HepG2 (cell line): ENCODE data around the gene TK2. TPM values are rescaled to one million over a fixed set of nuclear protein-coding genes. Genes with fewer than 3 reads are reported as not detected.

Experiments
- ATAD3A ChIP-seq: sonication (generic); formaldehyde crosslinking; IDR thresholded peaks from 2 replicates; pipeline ENCODE4 v1.4.0; 2020; ENCODE audit warnings: missing genetic modification reagents
- CCAR2 ChIP-seq: fragments of 200-400 bp; formaldehyde crosslinking; optimal IDR thresholded peaks from 2 replicates; pipeline ENCODE3; 2018; ENCODE audit warnings: low read depth, mild to moderate bottlenecking, low read length, moderate library complexity
- CCDC6 ChIP-seq: sonication (generic); formaldehyde crosslinking; IDR thresholded peaks from 2 replicates; pipeline ENCODE4 v1.8.1; 2022; ENCODE audit warnings: mild to moderate bottlenecking, missing genetic modification reagents, moderate library complexity
- HMG20B ChIP-seq: conservative IDR thresholded peaks from 2 replicates; pipeline ENCODE4 v1.6.1; 2016; ENCODE audit warnings: missing genetic modification reagents, missing compliant biosample characterization
- MLX ChIP-seq: IDR thresholded peaks from 2 replicates; pipeline ENCODE4 v1.6.1; 2016
- PRDM15 ChIP-seq: sonication (generic); formaldehyde crosslinking; IDR thresholded peaks from 2 replicates; pipeline ENCODE4 v1.4.0; 2020; ENCODE audit warnings: missing genetic modification reagents
- PTBP1 ChIP-seq: fragments of 200-400 bp; formaldehyde crosslinking; IDR thresholded peaks from 2 replicates; pipeline ENCODE4 v1.6.1; 2018; ENCODE audit warnings: low read length, low read depth; ENCODE audit not compliant: poor library complexity, severe bottlenecking
- TRAFD1 ChIP-seq: sonication (generic); formaldehyde crosslinking; IDR thresholded peaks from 2 replicates; pipeline ENCODE4 v1.5.1; 2020; ENCODE audit warnings: missing genetic modification reagents, mild to moderate bottlenecking, borderline replicate concordance
- ZNF138 ChIP-seq: sonication (generic); formaldehyde crosslinking; IDR thresholded peaks from 2 replicates; pipeline ENCODE4 v1.5.0; 2020; ENCODE audit warnings: mild to moderate bottlenecking, low read depth, missing genetic modification reagents
- ZNF383 ChIP-seq: sonication (generic); formaldehyde crosslinking; IDR thresholded peaks from 2 replicates; pipeline ENCODE4 v1.4.0; 2020; ENCODE audit warnings: missing genetic modification reagents, mild to moderate bottlenecking, borderline replicate concordance
- ZNF777 ChIP-seq: sonication (generic); formaldehyde crosslinking; IDR thresholded peaks from 2 replicates; pipeline ENCODE4 v1.4.0; 2020; ENCODE audit warnings: missing genetic modification reagents
- ZNF879 ChIP-seq: sonication (generic); formaldehyde crosslinking; IDR thresholded peaks from 2 replicates; pipeline ENCODE4 v1.8.1; 2023; ENCODE audit warnings: missing genetic modification reagents
- polyA plus RNA-seq, 8 experiments: library from polyadenylated mRNA; depleted of rRNA in 3 of 8; stranded (reverse) in 7 of 8; unstranded in 1 of 8; fragments of >200 nt; fragmentation: Illumina TruSeq in 4 of 8; extraction: Trizol in 4 of 8; gene quantifications; 2 replicates each; pipeline versions ENCODE4 v1.2.1 to v1.2.3, GENCODE V29; 2011 to 2016; ENCODE audit warnings: low read depth in 4 of 8, missing spikeins in 1 of 8, mixed read lengths in 1 of 8; ENCODE audit not compliant: insufficient read depth in 1 of 8
- total RNA-seq, 5 experiments: library from RNA; depleted of rRNA; stranded (reverse); fragments of >200 nt; fragmentation: Illumina TruSeq; extraction: Trizol; gene quantifications; 2 replicates each; pipeline ENCODE4 v1.2.3, GENCODE V29; 2016; ENCODE audit warnings: low read depth in 1 of 5
- TF ChIP-seq, protein P1 (sequence below): sonication (generic); formaldehyde crosslinking; IDR thresholded peaks from 2 replicates; pipeline ENCODE4 v1.4.0; 2020; ENCODE audit warnings: missing genetic modification reagents, borderline replicate concordance
- TF ChIP-seq, protein P2 (sequence below): sonication (generic); formaldehyde crosslinking; IDR thresholded peaks from 2 replicates; pipeline ENCODE4 v1.4.0; 2020; ENCODE audit warnings: mild to moderate bottlenecking, missing genetic modification reagents
- TF ChIP-seq, protein P3 (sequence below): sonication (generic); formaldehyde crosslinking; IDR thresholded peaks from 2 replicates; pipeline ENCODE4 v1.8.0; 2022; ENCODE audit warnings: missing genetic modification reagents, mild to moderate bottlenecking, moderate library complexity, borderline replicate concordance
- TF ChIP-seq, protein P4 (sequence below): sonication (generic); formaldehyde crosslinking; IDR thresholded peaks from 2 replicates; pipeline ENCODE4 v1.8.1; 2023; ENCODE audit warnings: mild to moderate bottlenecking, missing genetic modification reagents, borderline replicate concordance

The TK2 gene
- total and polyA plus RNA-seq, 2 of the 13 experiments (the other 11 are each of a cell fraction or from before 2014, with no cell fraction given): 18.7 to 21.0 TPM

DNA sequence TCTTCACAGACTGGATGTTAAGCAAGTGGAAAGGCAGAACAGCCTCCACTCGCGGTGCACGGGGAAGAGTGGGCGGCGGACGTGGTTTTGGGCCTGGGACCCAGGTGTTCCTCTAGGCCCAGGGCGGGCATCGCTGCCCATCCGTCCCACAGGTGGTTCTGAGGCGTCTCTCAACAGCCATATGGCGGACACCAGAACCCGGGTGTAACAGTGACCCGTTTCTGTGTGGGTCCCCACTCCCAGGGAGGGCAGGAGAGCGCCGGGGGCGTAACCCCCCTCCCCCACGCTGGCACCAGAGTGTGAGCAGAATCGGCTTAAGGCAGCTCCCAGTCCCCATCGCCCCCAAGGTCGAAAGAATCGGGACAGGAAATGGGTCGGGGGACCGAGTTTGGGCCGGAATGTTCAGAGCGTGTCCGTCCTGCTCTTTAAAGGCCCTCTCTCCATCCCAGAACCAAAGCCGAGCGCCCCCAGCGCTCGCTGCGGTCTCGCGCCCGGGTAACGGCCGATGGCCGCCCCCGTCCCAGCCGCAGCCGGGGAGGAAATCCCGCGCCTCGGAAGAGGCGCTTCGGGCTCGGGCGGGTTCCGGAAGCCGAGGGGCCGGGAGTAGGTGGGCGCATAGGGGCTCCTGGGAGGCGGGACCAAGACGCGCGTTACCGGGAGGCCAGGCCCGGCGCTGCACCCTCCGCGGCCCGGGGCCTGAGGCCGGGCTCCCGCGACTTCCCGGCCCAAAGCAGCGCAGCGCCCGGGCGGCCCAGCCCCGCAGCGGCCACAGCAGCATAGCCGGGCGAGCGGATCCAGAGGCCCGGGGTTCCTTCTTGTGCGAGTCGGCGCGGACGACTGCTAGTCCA lies at the start of gene TK2 (continued):
- TF ChIP-seq, protein P1, sequence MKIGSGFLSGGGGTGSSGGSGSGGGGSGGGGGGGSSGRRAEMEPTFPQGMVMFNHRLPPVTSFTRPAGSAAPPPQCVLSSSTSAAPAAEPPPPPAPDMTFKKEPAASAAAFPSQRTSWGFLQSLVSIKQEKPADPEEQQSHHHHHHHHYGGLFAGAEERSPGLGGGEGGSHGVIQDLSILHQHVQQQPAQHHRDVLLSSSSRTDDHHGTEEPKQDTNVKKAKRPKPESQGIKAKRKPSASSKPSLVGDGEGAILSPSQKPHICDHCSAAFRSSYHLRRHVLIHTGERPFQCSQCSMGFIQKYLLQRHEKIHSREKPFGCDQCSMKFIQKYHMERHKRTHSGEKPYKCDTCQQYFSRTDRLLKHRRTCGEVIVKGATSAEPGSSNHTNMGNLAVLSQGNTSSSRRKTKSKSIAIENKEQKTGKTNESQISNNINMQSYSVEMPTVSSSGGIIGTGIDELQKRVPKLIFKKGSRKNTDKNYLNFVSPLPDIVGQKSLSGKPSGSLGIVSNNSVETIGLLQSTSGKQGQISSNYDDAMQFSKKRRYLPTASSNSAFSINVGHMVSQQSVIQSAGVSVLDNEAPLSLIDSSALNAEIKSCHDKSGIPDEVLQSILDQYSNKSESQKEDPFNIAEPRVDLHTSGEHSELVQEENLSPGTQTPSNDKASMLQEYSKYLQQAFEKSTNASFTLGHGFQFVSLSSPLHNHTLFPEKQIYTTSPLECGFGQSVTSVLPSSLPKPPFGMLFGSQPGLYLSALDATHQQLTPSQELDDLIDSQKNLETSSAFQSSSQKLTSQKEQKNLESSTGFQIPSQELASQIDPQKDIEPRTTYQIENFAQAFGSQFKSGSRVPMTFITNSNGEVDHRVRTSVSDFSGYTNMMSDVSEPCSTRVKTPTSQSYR (CRISPR knock-in tag): peak; percentile 22
- TF ChIP-seq, protein P2, sequence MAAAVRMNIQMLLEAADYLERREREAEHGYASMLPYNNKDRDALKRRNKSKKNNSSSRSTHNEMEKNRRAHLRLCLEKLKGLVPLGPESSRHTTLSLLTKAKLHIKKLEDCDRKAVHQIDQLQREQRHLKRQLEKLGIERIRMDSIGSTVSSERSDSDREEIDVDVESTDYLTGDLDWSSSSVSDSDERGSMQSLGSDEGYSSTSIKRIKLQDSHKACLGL (CRISPR knock-in tag): peak; percentile 75; the same call in 1 of the 2 replicates
- TF ChIP-seq CCAR2: no peak
- peak; percentile 59 for TF ChIP-seq ZNF777
- peak; percentile 57; the same call in 1 of the 2 replicates for TF ChIP-seq ZNF383 (CRISPR knock-in tag)
- TF ChIP-seq PTBP1: no peak
- TF ChIP-seq PRDM15: no peak
- TF ChIP-seq ZNF879 (CRISPR knock-in tag): no peak
- TF ChIP-seq, protein P3, sequence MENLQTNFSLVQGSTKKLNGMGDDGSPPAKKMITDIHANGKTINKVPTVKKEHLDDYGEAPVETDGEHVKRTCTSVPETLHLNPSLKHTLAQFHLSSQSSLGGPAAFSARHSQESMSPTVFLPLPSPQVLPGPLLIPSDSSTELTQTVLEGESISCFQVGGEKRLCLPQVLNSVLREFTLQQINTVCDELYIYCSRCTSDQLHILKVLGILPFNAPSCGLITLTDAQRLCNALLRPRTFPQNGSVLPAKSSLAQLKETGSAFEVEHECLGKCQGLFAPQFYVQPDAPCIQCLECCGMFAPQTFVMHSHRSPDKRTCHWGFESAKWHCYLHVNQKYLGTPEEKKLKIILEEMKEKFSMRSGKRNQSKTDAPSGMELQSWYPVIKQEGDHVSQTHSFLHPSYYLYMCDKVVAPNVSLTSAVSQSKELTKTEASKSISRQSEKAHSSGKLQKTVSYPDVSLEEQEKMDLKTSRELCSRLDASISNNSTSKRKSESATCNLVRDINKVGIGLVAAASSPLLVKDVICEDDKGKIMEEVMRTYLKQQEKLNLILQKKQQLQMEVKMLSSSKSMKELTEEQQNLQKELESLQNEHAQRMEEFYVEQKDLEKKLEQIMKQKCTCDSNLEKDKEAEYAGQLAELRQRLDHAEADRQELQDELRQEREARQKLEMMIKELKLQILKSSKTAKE (CRISPR knock-in tag): no peak
- no peak for TF ChIP-seq HMG20B (CRISPR knock-in tag)
- TF ChIP-seq ZNF138 (CRISPR knock-in tag): no peak
- TF ChIP-seq, protein P4, sequence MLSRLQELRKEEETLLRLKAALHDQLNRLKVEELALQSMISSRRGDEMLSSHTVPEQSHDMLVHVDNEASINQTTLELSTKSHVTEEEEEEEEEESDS (CRISPR knock-in tag): no peak
- TF ChIP-seq CCDC6 (CRISPR knock-in tag): 0 out of 2 replicates have a peak, but pooled peaks have one; percentile 49
- no peak for TF ChIP-seq ATAD3A
- TF ChIP-seq MLX (CRISPR knock-in tag): no peak
- TF ChIP-seq TRAFD1 (CRISPR knock-in tag): no peak
